ENCODE results near the gene ZDHHC6.

The ZDHHC6 gene

GRCh38 chr10:112446055-112446854 is 459 bp downstream of the ZDHHC6 start:
- peak overlapping the region; percentile 98 for H3K4me3 ChIP-seq (ENCODE audit: control insufficient read depth, low read depth, low read length)
- DNase-seq (ENCODE audit: low read depth): peak; percentile 47
- no peak for TF ChIP-seq CTCF (conservative IDR thresholded peaks at IDR 0.05; ENCODE audit: control insufficient read depth, insufficient read depth, low read depth, low read length)

- no peak for DNase-seq (ENCODE audit: low read depth)
- TF ChIP-seq CTCF (conservative IDR thresholded peaks at IDR 0.05; ENCODE audit: control insufficient read depth, insufficient read depth, low read depth, low read length): no peak
- H3K4me3 ChIP-seq (ENCODE audit: control insufficient read depth, low read depth, low read length): no peak overlapping the region
These were observed 4.7 kb downstream of the ZDHHC6 start for GRCh38 chr10:112442063-112442462.

GRCh38 chr10:112441520-112441919 is 5.2 kb downstream of the ZDHHC6 start:
- no peak overlapping the region for H3K4me3 ChIP-seq (ENCODE audit: control insufficient read depth, low read depth, low read length)
- TF ChIP-seq CTCF (conservative IDR thresholded peaks at IDR 0.05; ENCODE audit: control insufficient read depth, insufficient read depth, low read depth, low read length): no peak
- DNase-seq (ENCODE audit: low read depth): no peak

- DNase-seq (ENCODE audit: low read depth): no peak
- H3K4me3 ChIP-seq (ENCODE audit: control insufficient read depth, low read depth, low read length): no peak overlapping the region
- TF ChIP-seq CTCF (conservative IDR thresholded peaks at IDR 0.05; ENCODE audit: control insufficient read depth, insufficient read depth, low read depth, low read length): no peak
These were observed 8.4 kb downstream of the ZDHHC6 start for GRCh38 chr10:112438356-112438755.

GRCh38 chr10:112434988-112435619 is 11.6 kb downstream of the ZDHHC6 start:
- peak; percentile 65 for DNase-seq (ENCODE audit: low read depth)
- H3K4me3 ChIP-seq (ENCODE audit: control insufficient read depth, low read depth, low read length): no peak overlapping the region
- TF ChIP-seq CTCF (conservative IDR thresholded peaks at IDR 0.05; ENCODE audit: control insufficient read depth, insufficient read depth, low read depth, low read length): peak; percentile 35

- no peak overlapping the region for H3K4me3 ChIP-seq (ENCODE audit: control insufficient read depth, low read depth, low read length)
- no peak for DNase-seq (ENCODE audit: low read depth)
- TF ChIP-seq CTCF (conservative IDR thresholded peaks at IDR 0.05; ENCODE audit: control insufficient read depth, insufficient read depth, low read depth, low read length): no peak
These were observed 13.6 kb downstream of the ZDHHC6 start for GRCh38 chr10:112433136-112433535.
